H9 (cell line): ENCODE data around the gene MGAT4B. TPM values are rescaled to one million over a fixed set of nuclear protein-coding genes. Genes with fewer than 3 reads are reported as not detected.
A peak's percentile ranks its signal among the peaks of the same experiment; 100 is the strongest.

ENCODE experiments used
- DNase-seq: peaks from one replicate; pipeline ENCODE4 v3.0.0-alpha.2; 2017
- H2AFZ ChIP-seq: one replicate; pipeline ENCODE4 v1.6.1; 2013; ENCODE audit warnings: mild to moderate bottlenecking, low read length, control low read depth, moderate library complexity
- H2AK5ac ChIP-seq: 2 replicates; pipeline ENCODE4 v1.6.1; 2013; ENCODE audit warnings: low read length, control low read depth, mixed read lengths; ENCODE audit not compliant: insufficient read length
- H2BK120ac ChIP-seq: one replicate; pipeline ENCODE4 v1.6.1; 2013; ENCODE audit warnings: low read depth, mild to moderate bottlenecking, low read length, control low read depth, inconsistent platforms; ENCODE audit not compliant: poor library complexity, severe bottlenecking
- H2BK12ac ChIP-seq: 2 replicates; pipeline ENCODE4 v1.6.1; 2013; ENCODE audit warnings: low read length, control low read depth, mixed read lengths, low read depth; ENCODE audit not compliant: insufficient read length
- H2BK15ac ChIP-seq: 2 replicates; pipeline ENCODE4 v1.6.1; 2013; ENCODE audit warnings: low read depth, low read length, control low read depth
- H2BK20ac ChIP-seq: one replicate; pipeline ENCODE4 v1.6.1; 2013; ENCODE audit warnings: low read depth, mild to moderate bottlenecking, low read length, control low read depth, inconsistent platforms; ENCODE audit not compliant: poor library complexity, severe bottlenecking
- H2BK5ac ChIP-seq: 2 replicates; pipeline ENCODE4 v1.6.1; 2013; ENCODE audit warnings: low read length, control low read depth, mixed read lengths; ENCODE audit not compliant: insufficient read length
- H3K14ac ChIP-seq: 2 replicates; pipeline ENCODE4 v1.6.1; 2013; ENCODE audit warnings: low read length, control low read depth; ENCODE audit not compliant: insufficient read depth
- H3K18ac ChIP-seq: 2 replicates; pipeline ENCODE4 v1.6.1; 2013; ENCODE audit warnings: low read depth, mild to moderate bottlenecking, mixed read lengths, low read length, control low read depth; ENCODE audit not compliant: insufficient read length
- H3K23ac ChIP-seq: 2 replicates; pipeline ENCODE4 v1.6.1; 2013; ENCODE audit warnings: low read length, control low read depth, mixed read lengths, low read depth; ENCODE audit not compliant: insufficient read length
- H3K23me2 ChIP-seq: 2 replicates; pipeline ENCODE4 v1.6.1; 2013; ENCODE audit warnings: low read depth, mild to moderate bottlenecking, mixed read lengths, low read length, control low read depth; ENCODE audit not compliant: insufficient read length, poor library complexity, severe bottlenecking
- H3K27ac ChIP-seq: 2 replicates; pipeline ENCODE4 v1.5.1; 2013; ENCODE audit warnings: low read length, control low read depth, mixed read lengths, low read depth; ENCODE audit not compliant: insufficient read length
- H3K27me3 ChIP-seq: 2 replicates; pipeline ENCODE4 v1.6.1; 2013; ENCODE audit warnings: low read length, control low read depth, inconsistent platforms; ENCODE audit not compliant: insufficient read depth
- H3K4ac ChIP-seq: 2 replicates; pipeline ENCODE4 v1.6.1; 2013; ENCODE audit warnings: low read depth, mild to moderate bottlenecking, control low read depth, inconsistent platforms, low read length, moderate library complexity
- H3K4me1 ChIP-seq: 2 replicates; pipeline ENCODE4 v1.6.1; 2013; ENCODE audit warnings: low read length, control low read depth, inconsistent platforms; ENCODE audit not compliant: insufficient read depth
- H3K4me2 ChIP-seq: 2 replicates; pipeline ENCODE4 v1.6.1; 2013; ENCODE audit warnings: low read length, control low read depth, mixed read lengths; ENCODE audit not compliant: insufficient read length, insufficient read depth
- H3K56ac ChIP-seq: 2 replicates; pipeline ENCODE4 v1.6.1; 2013; ENCODE audit warnings: low read depth, mild to moderate bottlenecking, mixed read lengths, low read length, control low read depth; ENCODE audit not compliant: insufficient read length
- H3K79me1 ChIP-seq: 2 replicates; pipeline ENCODE4 v1.6.1; 2013; ENCODE audit warnings: low read depth, mild to moderate bottlenecking, moderate library complexity, low read length, control low read depth, inconsistent platforms; ENCODE audit not compliant: insufficient read depth, poor library complexity, severe bottlenecking
- H3K79me2 ChIP-seq: 2 replicates; pipeline ENCODE4 v1.6.1; 2013; ENCODE audit warnings: low read length, control low read depth, inconsistent platforms; ENCODE audit not compliant: insufficient read depth
- H3K9ac ChIP-seq: 2 replicates; pipeline ENCODE4 v1.6.1; 2013; ENCODE audit warnings: low read length, control low read depth, mixed read lengths; ENCODE audit not compliant: insufficient read length; ENCODE audit errors: extremely low read depth
- H3K9me3 ChIP-seq: one replicate; pipeline ENCODE4 v1.6.1; 2013; ENCODE audit warnings: low read depth, low read length, inconsistent platforms; ENCODE audit not compliant: control insufficient read depth
- H3T11ph ChIP-seq: one replicate; pipeline ENCODE4 v1.6.1; 2013; ENCODE audit warnings: mild to moderate bottlenecking, low read length, control low read depth, inconsistent platforms
- H4K20me1 ChIP-seq: one replicate; pipeline ENCODE4 v1.6.1; 2013; ENCODE audit not compliant: control insufficient read depth, insufficient read length, insufficient read depth
- H4K5ac ChIP-seq: 2 replicates; pipeline ENCODE4 v1.6.1; 2013; ENCODE audit warnings: low read depth, mild to moderate bottlenecking, mixed read lengths, low read length, control low read depth; ENCODE audit not compliant: insufficient read length
- H4K8ac ChIP-seq: replicated peaks from 2 replicates; pipeline ENCODE4 v1.6.1; 2013; ENCODE audit warnings: low read length, control low read depth, mixed read lengths, low read depth; ENCODE audit not compliant: insufficient read length
- H4K91ac ChIP-seq: 2 replicates; pipeline ENCODE4 v1.6.1; 2013; ENCODE audit warnings: low read depth, mild to moderate bottlenecking, moderate library complexity, mixed read lengths, low read length, control low read depth; ENCODE audit not compliant: insufficient read length
- H3K27ac Mint-ChIP-seq, 3 experiments: 2 replicates in 2 of 3; 3 replicates in 1 of 3; pipeline ENCODE4 v1.8.0; 2020 to 2021; ENCODE audit warnings: mixed read lengths in 3 of 3, mild to moderate bottlenecking in 1 of 3, moderate library complexity in 1 of 3
- H3K27me3 Mint-ChIP-seq: 2 replicates; pipeline ENCODE4 v1.8.0; 2021; ENCODE audit warnings: low read depth, mild to moderate bottlenecking, moderate library complexity, mixed read lengths
- H3K36me3 Mint-ChIP-seq, 3 experiments: 2 replicates in 2 of 3; 3 replicates in 1 of 3; pipeline ENCODE4 v1.8.0; 2020 to 2021; ENCODE audit warnings: low read depth in 3 of 3, mixed read lengths in 3 of 3; ENCODE audit not compliant: insufficient read depth in 1 of 3
- H3K4me1 Mint-ChIP-seq, 2 experiments: 2 replicates each; pipeline ENCODE4 v1.8.0; 2020; ENCODE audit warnings: mixed read lengths in 2 of 2
- H3K4me3 Mint-ChIP-seq, 2 experiments: 2 replicates in 1 of 2; 3 replicates in 1 of 2; pipeline ENCODE4 v1.8.0; 2020 to 2021; ENCODE audit warnings: mild to moderate bottlenecking in 2 of 2, mixed read lengths in 2 of 2, moderate library complexity in 1 of 2
- H3K9me3 Mint-ChIP-seq, 2 experiments: 2 replicates in 1 of 2; 3 replicates in 1 of 2; pipeline ENCODE4 v1.8.0; 2020; ENCODE audit warnings: mild to moderate bottlenecking in 2 of 2, mixed read lengths in 2 of 2, moderate library complexity in 1 of 2
- CTCF ChIP-seq: fragments of 200-600 bp; sonication (generic); conservative IDR thresholded peaks from 3 replicates; pipeline ENCODE4 v1.8.0; 2021; ENCODE audit warnings: antibody characterized with exemption, mild to moderate bottlenecking
- WGBS: extraction: QIAGEN DNeasy Blood & Tissue Kit; methylation state at CpG from one replicate; pipeline ENCODE4 v1.1.7; 2013; ENCODE audit warnings: missing lambda C conversion rate, low lambda C conversion rate, mixed read lengths; ENCODE audit not compliant: insufficient read length; ENCODE audit errors: extremely low coverage; 5-methylcytosine and 5-hydroxymethylcytosine counted together
- total RNA-seq: library from RNA; stranded (reverse); gene quantifications from 2 replicates; pipeline ENCODE4 v1.2.1, GENCODE V29; 2021

MGAT4B gene
- total RNA-seq, 1 experiment from 2014 or later = 147 TPM

GRCh38 chr5:179762781-179763176 lies 43.9 kb downstream of the MGAT4B start:
- Histone ChIP-seq H3K79me1 (peaks cover 11% of the 10 kb centered on the region), H3K4ac (no peak overlapping the region), H3K18ac (no peak overlapping the region), H3K9me3 (no peaks in the 10 kb centered on the region), H2BK5ac (no peak overlapping the region), H3K56ac (no peak overlapping the region), H3K9ac (no peak overlapping the region), H4K20me1 (no peaks in the 10 kb centered on the region), H3K4me2 (no peak overlapping the region), H3K27ac (no peak overlapping the region), H2BK12ac (no peak overlapping the region), H2BK20ac (no peak overlapping the region), H2AFZ (no peak overlapping the region), H3K79me2 (peaks cover 9% of the 10 kb centered on the region; the same call in 1 of the 2 replicates), H4K91ac (no peak overlapping the region), H3K23me2 (no peaks in the 10 kb centered on the region), H4K5ac (no peak overlapping the region), H3K14ac (no peak overlapping the region), H3K4me1 (no peaks in the 10 kb centered on the region), H4K8ac (no peak overlapping the region), H2BK120ac (no peak overlapping the region), H2AK5ac (no peak overlapping the region), H3K27me3 (no peaks in the 10 kb centered on the region), H3T11ph (no peak overlapping the region), H2BK15ac (no peak overlapping the region), H3K23ac (no peak overlapping the region)
- WGBS = no CpG with 5 or more reads among the region's 3 CpGs
- Mint-ChIP-seq H3K27me3 (no peaks in the 10 kb centered on the region; the same call in 1 of the 2 replicates), H3K4me3 (no peak overlapping the region), H3K4me1 (peaks cover 38 to 49% of the 10 kb centered on the region in 2 experiments), H3K27ac (peak overlapping the region in 2 of 3 experiments; percentile 20 to 74; a peak in 4 of 7 replicates), H3K36me3 (peaks cover 13 to 35% (median 32%) of the 10 kb centered on the region in 3 experiments), H3K9me3 (no peaks in the 10 kb centered on the region)
- TF ChIP-seq CTCF = no peak
- DNase-seq = no peak
